GM19324 (cell line): Measurements from ENCODE around the gene RNF168.
A peak's percentile ranks its signal among the peaks of the same experiment; 100 is the strongest.
"Not testable (repeated sequence)": the region's sequence is repeated elsewhere in the genome, so short reads cannot be mapped to it uniquely, and the experiment has no call there.

Experiments used
- ATAC-seq: cut with Tn5 transposase; IDR thresholded peaks from one replicate; pipeline ENCODE4 v1.9.1; 2021; ENCODE audit warnings: mild to moderate bottlenecking, moderate library complexity; ENCODE audit not compliant: unreplicated experiment, low FRiP score

RNF168 gene

GRCh38 chr3:196472286-196472685, 31.3 kb downstream of the RNF168 start:
- ATAC-seq = no peak

GRCh38 chr3:196471551-196471950, 32.0 kb downstream of the RNF168 start:
- no peak for ATAC-seq

GRCh38 chr3:196470182-196470581, 33.4 kb downstream of the RNF168 start:
- not testable (repeated sequence) for ATAC-seq

- ATAC-seq = no peak
Observed at GRCh38 chr3:196463804-196464203, 39.8 kb downstream of the RNF168 start.

GRCh38 chr3:196463478-196463756, 40.2 kb downstream of the RNF168 start:
- no peak for ATAC-seq

- not testable (repeated sequence) for ATAC-seq
Observed at GRCh38 chr3:196462680-196463477, 40.7 kb downstream of the RNF168 start.

GRCh38 chr3:196458063-196458462, 45.5 kb downstream of the RNF168 start:
- ATAC-seq = no peak

GRCh38 chr3:196457470-196457869, 46.1 kb downstream of the RNF168 start:
- ATAC-seq = not testable (repeated sequence)

- no peak for ATAC-seq
Observed at GRCh38 chr3:196454935-196455334, 48.6 kb downstream of the RNF168 start.

GRCh38 chr3:196445391-196445790, 58.2 kb downstream of the RNF168 start:
- not testable (repeated sequence) for ATAC-seq

- no peak for ATAC-seq
Observed at GRCh38 chr3:196444500-196444894, 59.1 kb downstream of the RNF168 start.

GRCh38 chr3:196440696-196441095, 62.9 kb downstream of the RNF168 start:
- no peak for ATAC-seq

GRCh38 chr3:196440041-196440537, 63.5 kb downstream of the RNF168 start:
- ATAC-seq = no peak

- peak; percentile 89 for ATAC-seq
Observed at GRCh38 chr3:196432137-196432879, 71.3 kb downstream of the RNF168 start, which contains the start of gene UBXN7. TSS of gene UBXN7 (minus strand) at chr3:196432427. CDS start at chr3:196432399, 28 bp downstream.

- peak; percentile 48 for ATAC-seq
Observed at GRCh38 chr3:196431181-196432136, 72.1 kb downstream of the RNF168 start.

GRCh38 chr3:196428041-196428440, 75.5 kb downstream of the RNF168 start:
- ATAC-seq = no peak

GRCh38 chr3:196424421-196424820, 79.1 kb downstream of the RNF168 start:
- ATAC-seq = not testable (repeated sequence)

- ATAC-seq = no peak
Observed at GRCh38 chr3:196423044-196423781, 80.4 kb downstream of the RNF168 start.

- ATAC-seq = not testable (repeated sequence)
Observed at GRCh38 chr3:196421668-196422067, 81.9 kb downstream of the RNF168 start.

- ATAC-seq = no peak
Observed at GRCh38 chr3:196419386-196419785, 84.2 kb downstream of the RNF168 start.
